Measurements from ENCODE around the gene CISTR.

The CISTR gene

DNA sequence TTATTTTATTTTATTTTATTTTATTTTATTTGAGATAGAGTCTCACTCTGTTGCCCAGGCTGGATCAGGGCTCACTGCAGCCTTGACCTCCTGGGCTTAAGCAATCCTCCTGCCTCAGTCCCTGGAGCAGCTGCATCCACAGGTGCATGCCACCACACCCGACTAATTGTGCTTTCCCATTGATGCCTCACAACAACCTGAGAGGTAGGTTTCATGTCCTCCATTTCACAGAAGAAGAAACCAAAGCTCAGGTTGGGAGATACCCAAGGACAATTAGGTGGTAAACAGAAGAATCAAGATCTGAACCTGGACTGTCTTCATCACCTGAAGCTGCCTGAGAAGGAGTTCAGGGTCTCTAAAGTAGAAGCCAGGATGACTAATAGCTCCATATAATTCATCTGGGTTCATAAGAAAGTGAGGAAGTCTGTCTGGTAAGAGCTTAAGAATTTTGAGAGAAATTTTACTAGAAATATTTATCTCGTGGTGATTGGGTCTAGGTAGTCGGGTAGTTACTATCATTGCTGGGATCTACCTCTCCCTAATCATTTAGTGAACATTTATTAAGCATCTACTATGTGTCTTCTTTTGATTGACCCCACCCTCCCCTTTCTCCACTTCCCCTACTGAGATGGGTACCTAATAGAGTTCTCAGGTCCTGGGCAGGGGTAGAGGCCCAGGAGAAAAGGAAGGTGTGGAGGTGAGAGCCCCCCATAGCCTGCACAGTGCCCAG lies 52.7 kb downstream of the CISTR start:
- ATAC-seq (ENCODE audit: low read depth), result no peak
- no peaks in the 10 kb centered on the region for H3K9me3 ChIP-seq (ENCODE audit: severe bottlenecking)
- no peaks in the 10 kb centered on the region for H3K36me3 ChIP-seq (ENCODE audit: low read depth)
- H3K4me3 ChIP-seq (ENCODE audit: severe bottlenecking), result no peak overlapping the region
- TF ChIP-seq, protein P1, sequence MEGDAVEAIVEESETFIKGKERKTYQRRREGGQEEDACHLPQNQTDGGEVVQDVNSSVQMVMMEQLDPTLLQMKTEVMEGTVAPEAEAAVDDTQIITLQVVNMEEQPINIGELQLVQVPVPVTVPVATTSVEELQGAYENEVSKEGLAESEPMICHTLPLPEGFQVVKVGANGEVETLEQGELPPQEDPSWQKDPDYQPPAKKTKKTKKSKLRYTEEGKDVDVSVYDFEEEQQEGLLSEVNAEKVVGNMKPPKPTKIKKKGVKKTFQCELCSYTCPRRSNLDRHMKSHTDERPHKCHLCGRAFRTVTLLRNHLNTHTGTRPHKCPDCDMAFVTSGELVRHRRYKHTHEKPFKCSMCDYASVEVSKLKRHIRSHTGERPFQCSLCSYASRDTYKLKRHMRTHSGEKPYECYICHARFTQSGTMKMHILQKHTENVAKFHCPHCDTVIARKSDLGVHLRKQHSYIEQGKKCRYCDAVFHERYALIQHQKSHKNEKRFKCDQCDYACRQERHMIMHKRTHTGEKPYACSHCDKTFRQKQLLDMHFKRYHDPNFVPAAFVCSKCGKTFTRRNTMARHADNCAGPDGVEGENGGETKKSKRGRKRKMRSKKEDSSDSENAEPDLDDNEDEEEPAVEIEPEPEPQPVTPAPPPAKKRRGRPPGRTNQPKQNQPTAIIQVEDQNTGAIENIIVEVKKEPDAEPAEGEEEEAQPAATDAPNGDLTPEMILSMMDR (IDR thresholded peaks at IDR 0.05; ENCODE audit: poor library complexity, severe bottlenecking), result no peak
- H3K27ac ChIP-seq (ENCODE audit: poor library complexity, severe bottlenecking), result no peak overlapping the region
- no peaks in the 10 kb centered on the region for H3K27me3 ChIP-seq (ENCODE audit: insufficient read depth, poor library complexity, severe bottlenecking)
- no peak for DNase-seq (ENCODE audit: low spot score)
- H3K4me1 ChIP-seq (ENCODE audit: insufficient read depth, poor library complexity, severe bottlenecking), result peaks cover 15% of the 10 kb centered on the region

GRCh38 chr12:53696655-53697331 lies 55.0 kb downstream of the CISTR start:
- Histone ChIP-seq H3K36me3 (ENCODE audit: low read depth) (no peaks in the 10 kb centered on the region), H3K4me1 (ENCODE audit: insufficient read depth, poor library complexity, severe bottlenecking) (peaks cover 15% of the 10 kb centered on the region), H3K27ac (ENCODE audit: poor library complexity, severe bottlenecking) (peak overlapping the region; percentile 67), H3K9me3 (ENCODE audit: severe bottlenecking) (no peaks in the 10 kb centered on the region), H3K4me3 (ENCODE audit: severe bottlenecking) (peak overlapping the region; percentile 15), H3K27me3 (ENCODE audit: insufficient read depth, poor library complexity, severe bottlenecking) (no peaks in the 10 kb centered on the region)
- TF ChIP-seq, protein P1 (IDR thresholded peaks at IDR 0.05; ENCODE audit: poor library complexity, severe bottlenecking), result no peak
- ATAC-seq (ENCODE audit: low read depth), result no peak
- no peak for DNase-seq (ENCODE audit: low spot score)
